CD14-positive monocyte (primary cell): ENCODE results near the gene UBA6. TPM values are rescaled to one million over a fixed set of nuclear protein-coding genes. Genes with fewer than 3 reads are reported as not detected.

Source experiments
- DNase-seq, 3 donors: peaks; one replicate each; pipeline ENCODE4 v3.0.0-alpha.2; 2011 to 2022
- H2AFZ ChIP-seq: 2 replicates; pipeline ENCODE4 v1.6.0; 2012; ENCODE audit warnings: mild to moderate bottlenecking, low read depth, low read length, inconsistent platforms; ENCODE audit not compliant: insufficient read depth, poor library complexity, severe bottlenecking
- H3K27ac ChIP-seq, 2 donors: 1 replicate in 1 of 2; 2 replicates in 1 of 2; pipeline ENCODE4 v1.5.1; 2012 to 2013; ENCODE audit warnings: low read length in 2 of 2, control low read depth in 1 of 2, inconsistent platforms in 1 of 2, low read depth in 1 of 2, mild to moderate bottlenecking in 1 of 2
- H3K27me3 ChIP-seq, 2 donors: one replicate each; pipeline versions ENCODE4 v1.6.0 to v1.6.1; 2011 to 2013; ENCODE audit warnings: low read length in 2 of 2; ENCODE audit not compliant: control insufficient read depth in 2 of 2, insufficient read depth in 2 of 2
- H3K36me3 ChIP-seq, 2 donors: replicated peaks in 1 of 2; 1 replicate in 1 of 2; 2 replicates in 1 of 2; pipeline versions ENCODE4 v1.5.1 to v1.6.1; 2012 to 2013; ENCODE audit warnings: low read length in 2 of 2, control low read depth in 1 of 2, inconsistent platforms in 1 of 2, mild to moderate bottlenecking in 1 of 2; ENCODE audit not compliant: insufficient read depth in 2 of 2, control insufficient read depth in 1 of 2
- H3K4me1 ChIP-seq, 2 donors: 1 replicate in 1 of 2; 2 replicates in 1 of 2; pipeline versions ENCODE4 v1.5.1 to v1.6.1; 2012 to 2013; ENCODE audit warnings: low read length in 2 of 2, control low read depth in 1 of 2, inconsistent platforms in 1 of 2, mild to moderate bottlenecking in 1 of 2, moderate library complexity in 1 of 2; ENCODE audit not compliant: insufficient read depth in 2 of 2, control insufficient read depth in 1 of 2
- H3K4me2 ChIP-seq: replicated peaks from 2 replicates; pipeline ENCODE3; 2012; ENCODE audit warnings: low read length, moderate library complexity, mild to moderate bottlenecking; ENCODE audit not compliant: poor library complexity, severe bottlenecking; ENCODE audit errors: extremely low read depth
- H3K4me3 ChIP-seq, 3 experiments: fragments of 200-600 bp in 1 of 3; sonication (generic) in 1 of 3; replicated peaks in 1 of 3; 1 replicate in 2 of 3; 2 replicates in 1 of 3; pipeline ENCODE4 v1.5.1; 2011 to 2013; ENCODE audit warnings: low read length in 3 of 3, mild to moderate bottlenecking in 3 of 3, control low read depth in 2 of 3, low read depth in 2 of 3, inconsistent platforms in 1 of 3, moderate library complexity in 1 of 3
- H3K79me2 ChIP-seq: 2 replicates; pipeline ENCODE4 v1.6.0; 2012; ENCODE audit warnings: mild to moderate bottlenecking, control low read depth, inconsistent platforms, low read length, moderate library complexity; ENCODE audit not compliant: insufficient read depth
- H3K9ac ChIP-seq: 2 replicates; pipeline ENCODE4 v1.6.0; 2017; ENCODE audit warnings: low read length, mild to moderate bottlenecking; ENCODE audit not compliant: insufficient read depth, poor library complexity, severe bottlenecking
- H3K9me3 ChIP-seq, 2 donors: replicated peaks in 1 of 2; 1 replicate in 1 of 2; 2 replicates in 1 of 2; pipeline versions ENCODE4 v1.5.1 to v1.6.1; 2012 to 2013; ENCODE audit warnings: low read length in 2 of 2, control low read depth in 1 of 2; ENCODE audit not compliant: control insufficient read depth in 1 of 2, insufficient read depth in 1 of 2
- H4K20me1 ChIP-seq: 2 replicates; pipeline ENCODE4 v1.6.0; 2012; ENCODE audit warnings: mild to moderate bottlenecking, low read length, control low read depth, moderate library complexity; ENCODE audit not compliant: insufficient read depth
- H3K27ac Mint-ChIP-seq, 7 donors: one replicate each; pipeline ENCODE4 v1.8.0; 2020; ENCODE audit warnings: mild to moderate bottlenecking in 7 of 7, mixed read lengths in 7 of 7, moderate library complexity in 6 of 7, inconsistent platforms in 2 of 7
- H3K27me3 Mint-ChIP-seq, 3 donors: one replicate each; pipeline ENCODE4 v1.8.0; 2021 to 2022; ENCODE audit warnings: low read depth in 3 of 3, mild to moderate bottlenecking in 3 of 3, mixed read lengths in 3 of 3, moderate library complexity in 3 of 3, inconsistent platforms in 1 of 3
- H3K36me3 Mint-ChIP-seq, 2 donors: one replicate each; pipeline ENCODE4 v1.8.0; 2020; ENCODE audit warnings: mixed read lengths in 2 of 2, inconsistent platforms in 1 of 2, mild to moderate bottlenecking in 1 of 2
- H3K4me1 Mint-ChIP-seq: one replicate; pipeline ENCODE4 v1.8.0; 2020; ENCODE audit warnings: mild to moderate bottlenecking, mixed read lengths
- H3K4me3 Mint-ChIP-seq, 2 donors: one replicate each; pipeline ENCODE4 v1.8.0; 2020; ENCODE audit warnings: mild to moderate bottlenecking in 2 of 2, mixed read lengths in 2 of 2, moderate library complexity in 1 of 2
- H3K9me3 Mint-ChIP-seq, 7 donors: one replicate each; pipeline ENCODE4 v1.8.0; 2020 to 2022; ENCODE audit warnings: mixed read lengths in 7 of 7, mild to moderate bottlenecking in 6 of 7, moderate library complexity in 6 of 7, inconsistent platforms in 2 of 7
- CTCF ChIP-seq: fragments of 200-600 bp; IDR thresholded peaks from one replicate; pipeline ENCODE4 v1.8.0; 2022; ENCODE audit warnings: antibody characterized with exemption, mild to moderate bottlenecking
- WGBS: methylation state at CpG from one replicate; pipeline ENCODE4 v1.1.5; 2013; ENCODE audit warnings: missing lambda C conversion rate; ENCODE audit not compliant: insufficient coverage; 5-methylcytosine and 5-hydroxymethylcytosine counted together
- intact Hi-C, 2 donors: fragments of 100-400 bp; cut with micrococcal nuclease; formaldehyde crosslinking; loops; one replicate each; pipeline versions ENCODE4 v1.15.0 to v1.15.1; 2023
- polyA plus RNA-seq, 3 donors: library from polyadenylated mRNA; depleted of rRNA in 1 of 3; unstranded in 2 of 3; stranded (reverse) in 1 of 3; fragments of 300-500 nt in 2 of 3; fragments of >200 nt in 1 of 3; fragmentation: Illumina TruSeq in 2 of 3; gene quantifications; 1 replicate in 2 of 3; 2 replicates in 1 of 3; pipeline ENCODE4 v1.2.3, GENCODE V29; 2012 to 2021

The UBA6 gene
- polyA plus RNA-seq, 3 donors = 8.4 to 22.0 (median 21.0) TPM

GRCh38 chr4:67576059-67576466 is 124.9 kb downstream of the UBA6 start:
- no CpG with 5 or more reads among the region's 4 CpGs for WGBS
- Mint-ChIP-seq H3K27ac (no peak overlapping the region), H3K4me3 (no peak overlapping the region), H3K27me3 (no peaks in the 10 kb centered on the region), H3K36me3 (peaks cover 0 to 3% of the 10 kb centered on the region in 2 donors), H3K4me1 (peaks cover 11% of the 10 kb centered on the region), H3K9me3 (no peaks in the 10 kb centered on the region)
- no peaks in the 10 kb centered on the region for H3K9me3 ChIP-seq
- no peaks in the 10 kb centered on the region for H3K79me2 ChIP-seq
- intact Hi-C loops = no loop called here
- no peaks in the 10 kb centered on the region for H3K27me3 ChIP-seq
- H3K4me1 ChIP-seq = no peaks in the 10 kb centered on the region
- H4K20me1 ChIP-seq = no peaks in the 10 kb centered on the region
- no peaks in the 10 kb centered on the region for H3K36me3 ChIP-seq
- DNase-seq = no peak
- no peak overlapping the region for H3K4me3 ChIP-seq
- no peak overlapping the region for H3K4me2 ChIP-seq
- no peak overlapping the region for H3K9ac ChIP-seq
- H2AFZ ChIP-seq = peak overlapping the region; percentile 21
- H3K27ac ChIP-seq = no peak overlapping the region
- no peak for TF ChIP-seq CTCF

GRCh38 chr4:67575232-67576058 is 125.5 kb downstream of the UBA6 start:
- Mint-ChIP-seq H3K4me3 (no peak overlapping the region), H3K27ac (no peak overlapping the region), H3K4me1 (peaks cover 8% of the 10 kb centered on the region), H3K9me3 (no peaks in the 10 kb centered on the region), H3K36me3 (peaks cover 0 to 3% of the 10 kb centered on the region in 2 donors), H3K27me3 (peaks cover 0 to under 1% (median 0%) of the 10 kb centered on the region in 3 donors)
- Histone ChIP-seq H2AFZ (peak overlapping the region; percentile 21), H3K9me3 (no peaks in the 10 kb centered on the region), H3K27me3 (no peaks in the 10 kb centered on the region), H3K4me2 (no peak overlapping the region), H3K79me2 (no peaks in the 10 kb centered on the region), H3K27ac (no peak overlapping the region), H4K20me1 (no peaks in the 10 kb centered on the region), H3K4me1 (no peaks in the 10 kb centered on the region), H3K4me3 (no peak overlapping the region), H3K9ac (no peak overlapping the region), H3K36me3 (no peaks in the 10 kb centered on the region)
- no CpG with 5 or more reads among the region's 13 CpGs for WGBS
- peak; percentile 3 to 11 (median 4) for DNase-seq
- no peak for TF ChIP-seq CTCF
- intact Hi-C loops = no loop called here
